ENCODE measurements around the gene MTG2. TPM values are rescaled to one million over a fixed set of nuclear protein-coding genes. Genes with fewer than 3 reads are reported as not detected.

MTG2 gene
- polyA plus RNA-seq, 1 of the 3 experiments (the other 2 are of a cell fraction), result 42.9 TPM

- TF ChIP-seq FOSL2 (IDR thresholded peaks at IDR 0.05; ENCODE audit: borderline replicate concordance, low read depth), result no peak
- no peak for TF ChIP-seq JUND (IDR thresholded peaks at IDR 0.05)
- TF ChIP-seq MAX (IDR thresholded peaks at IDR 0.05; ENCODE audit: low read depth), result no peak
- no peak for TF ChIP-seq POLR2AphosphoS5 (IDR thresholded peaks at IDR 0.05; ENCODE audit: low read depth, low read length)
- no peak for TF ChIP-seq MEF2A (IDR thresholded peaks at IDR 0.05; ENCODE audit: borderline replicate concordance, low read depth)
These were observed 15.7 kb downstream of the MTG2 start (continued) for GRCh38 chr20:62198496-62198895.

DNA sequence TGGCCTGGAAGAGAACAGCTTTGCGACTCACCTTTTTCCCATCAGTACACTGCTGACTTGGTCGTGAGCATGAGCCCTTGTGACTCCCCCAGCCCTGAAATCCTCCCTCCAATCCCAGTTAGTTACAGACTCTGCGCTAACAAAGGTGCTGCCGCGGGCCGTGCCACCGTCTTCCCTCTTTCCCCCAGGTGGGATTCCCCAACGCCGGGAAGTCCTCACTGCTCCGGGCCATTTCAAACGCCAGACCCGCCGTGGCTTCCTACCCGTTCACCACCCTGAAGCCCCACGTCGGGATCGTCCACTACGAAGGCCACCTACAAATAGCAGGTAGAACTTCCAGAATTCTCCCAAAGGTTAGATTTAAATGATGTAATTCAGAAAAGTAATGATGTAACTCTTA lies 16.1 kb downstream of the MTG2 start:
- ChIA-PET POLR2A (no interaction called here), CTCF (interaction anchor here (0.9 to 1.8 kb wide), 3 partner anchors 12 to 188 kb away, joined by 3 to 5 read pairs (median 3); no protein-coding TSS in a partner anchor)

More for the DNA sequence above, 16.1 kb downstream of the MTG2 start:
- H3K9me3 ChIP-seq, result no peaks in the 10 kb centered on the region
- TF ChIP-seq RXRA (IDR thresholded peaks at IDR 0.05; ENCODE audit: borderline replicate concordance, low read depth), result no peak
- TF ChIP-seq GATA2 (CRISPR knock-in tag; IDR thresholded peaks at IDR 0.05), result no peak
- TF ChIP-seq, protein P1, sequence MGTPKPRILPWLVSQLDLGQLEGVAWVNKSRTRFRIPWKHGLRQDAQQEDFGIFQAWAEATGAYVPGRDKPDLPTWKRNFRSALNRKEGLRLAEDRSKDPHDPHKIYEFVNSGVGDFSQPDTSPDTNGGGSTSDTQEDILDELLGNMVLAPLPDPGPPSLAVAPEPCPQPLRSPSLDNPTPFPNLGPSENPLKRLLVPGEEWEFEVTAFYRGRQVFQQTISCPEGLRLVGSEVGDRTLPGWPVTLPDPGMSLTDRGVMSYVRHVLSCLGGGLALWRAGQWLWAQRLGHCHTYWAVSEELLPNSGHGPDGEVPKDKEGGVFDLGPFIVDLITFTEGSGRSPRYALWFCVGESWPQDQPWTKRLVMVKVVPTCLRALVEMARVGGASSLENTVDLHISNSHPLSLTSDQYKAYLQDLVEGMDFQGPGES (IDR thresholded peaks at IDR 0.05; ENCODE audit: low read depth, low read length), result no peak
- TF ChIP-seq POLR2AphosphoS5 (IDR thresholded peaks at IDR 0.05; ENCODE audit: low read depth, low read length), result no peak
- TF ChIP-seq EZH2phosphoT487 (IDR thresholded peaks at IDR 0.05; ENCODE audit: borderline replicate concordance, low read depth), result no peak
- TF ChIP-seq MXI1 (IDR thresholded peaks at IDR 0.05; ENCODE audit: low read depth, low read length), result no peak
- no peak for TF ChIP-seq NRF1 (IDR thresholded peaks at IDR 0.05; ENCODE audit: low read depth, low read length)
- TF ChIP-seq MEF2A (IDR thresholded peaks at IDR 0.05; ENCODE audit: borderline replicate concordance, low read depth), result no peak
- no peak for TF ChIP-seq TCF12 (IDR thresholded peaks at IDR 0.05)
- TF ChIP-seq, protein P2, sequence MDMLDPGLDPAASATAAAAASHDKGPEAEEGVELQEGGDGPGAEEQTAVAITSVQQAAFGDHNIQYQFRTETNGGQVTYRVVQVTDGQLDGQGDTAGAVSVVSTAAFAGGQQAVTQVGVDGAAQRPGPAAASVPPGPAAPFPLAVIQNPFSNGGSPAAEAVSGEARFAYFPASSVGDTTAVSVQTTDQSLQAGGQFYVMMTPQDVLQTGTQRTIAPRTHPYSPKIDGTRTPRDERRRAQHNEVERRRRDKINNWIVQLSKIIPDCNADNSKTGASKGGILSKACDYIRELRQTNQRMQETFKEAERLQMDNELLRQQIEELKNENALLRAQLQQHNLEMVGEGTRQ (IDR thresholded peaks at IDR 0.05; ENCODE audit: borderline replicate concordance, low read depth, low read length), result no peak
- TF ChIP-seq, protein P3, sequence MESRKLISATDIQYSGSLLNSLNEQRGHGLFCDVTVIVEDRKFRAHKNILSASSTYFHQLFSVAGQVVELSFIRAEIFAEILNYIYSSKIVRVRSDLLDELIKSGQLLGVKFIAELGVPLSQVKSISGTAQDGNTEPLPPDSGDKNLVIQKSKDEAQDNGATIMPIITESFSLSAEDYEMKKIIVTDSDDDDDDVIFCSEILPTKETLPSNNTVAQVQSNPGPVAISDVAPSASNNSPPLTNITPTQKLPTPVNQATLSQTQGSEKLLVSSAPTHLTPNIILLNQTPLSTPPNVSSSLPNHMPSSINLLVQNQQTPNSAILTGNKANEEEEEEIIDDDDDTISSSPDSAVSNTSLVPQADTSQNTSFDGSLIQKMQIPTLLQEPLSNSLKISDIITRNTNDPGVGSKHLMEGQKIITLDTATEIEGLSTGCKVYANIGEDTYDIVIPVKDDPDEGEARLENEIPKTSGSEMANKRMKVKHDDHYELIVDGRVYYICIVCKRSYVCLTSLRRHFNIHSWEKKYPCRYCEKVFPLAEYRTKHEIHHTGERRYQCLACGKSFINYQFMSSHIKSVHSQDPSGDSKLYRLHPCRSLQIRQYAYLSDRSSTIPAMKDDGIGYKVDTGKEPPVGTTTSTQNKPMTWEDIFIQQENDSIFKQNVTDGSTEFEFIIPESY (IDR thresholded peaks at IDR 0.05; ENCODE audit: borderline replicate concordance, low read depth), result no peak
- TF ChIP-seq TEAD4 (IDR thresholded peaks at IDR 0.05; ENCODE audit: borderline replicate concordance, insufficient read depth), result no peak
- TF ChIP-seq, protein P4, sequence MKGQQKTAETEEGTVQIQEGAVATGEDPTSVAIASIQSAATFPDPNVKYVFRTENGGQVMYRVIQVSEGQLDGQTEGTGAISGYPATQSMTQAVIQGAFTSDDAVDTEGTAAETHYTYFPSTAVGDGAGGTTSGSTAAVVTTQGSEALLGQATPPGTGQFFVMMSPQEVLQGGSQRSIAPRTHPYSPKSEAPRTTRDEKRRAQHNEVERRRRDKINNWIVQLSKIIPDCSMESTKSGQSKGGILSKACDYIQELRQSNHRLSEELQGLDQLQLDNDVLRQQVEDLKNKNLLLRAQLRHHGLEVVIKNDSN (IDR thresholded peaks at IDR 0.05; ENCODE audit: borderline replicate concordance, low read depth), result no peak
- TF ChIP-seq RCOR1 (IDR thresholded peaks at IDR 0.05; ENCODE audit: low read length), result no peak
- H3K4me1 ChIP-seq (ENCODE audit: control insufficient read depth in 1 of 2, insufficient read depth in 2 of 2, low read depth in 1 of 2, low read length in 1 of 2), result no peaks in the 10 kb centered on the region; a peak in 1 of 4 replicates
- no peaks in the 10 kb centered on the region for H3K79me2 ChIP-seq (ENCODE audit: insufficient read depth)
- no peak for DNase-seq
- H2AFZ ChIP-seq (ENCODE audit: low read depth), result no peak overlapping the region
- H3F3A ChIP-seq (replicated peaks; ENCODE audit: insufficient read depth), result no peaks in the 10 kb centered on the region
- no peaks in the 10 kb centered on the region for H3K27me3 ChIP-seq (ENCODE audit: insufficient read depth)
- no peak overlapping the region for H3K4me3 ChIP-seq (ENCODE audit: low read depth in 2 of 2, low read length in 1 of 2)
- no peak overlapping the region for H3K4me2 ChIP-seq
- over 99% methylated on average over 11 of the region's 18 CpGs for WGBS (ENCODE audit: low lambda C conversion rate)
- no peak overlapping the region for H3K9ac ChIP-seq
- H3K9me2 ChIP-seq, result no peaks in the 10 kb centered on the region
- H4K20me1 ChIP-seq (ENCODE audit: insufficient read depth), result no peaks in the 10 kb centered on the region
- no peak overlapping the region for H3K27ac ChIP-seq (ENCODE audit: low read depth in 2 of 2, low read length in 1 of 2)
- peaks cover 22 to 57% of the 10 kb centered on the region in 2 experiments for H3K36me3 ChIP-seq (replicated peaks in 1 of 2; ENCODE audit: control insufficient read depth in 1 of 2, insufficient read depth in 2 of 2, low read length in 1 of 2)
